NCI-H1105 (cell line): ENCODE data around the gene PDE4B.

Experiments
- DNase-seq: peaks from one replicate; lab custom pipeline; 2025; lab: John Stamatoyannopoulos, UW

Gene PDE4B

GRCh38 chr1:66286307-66286706 is 493.6 kb downstream of the PDE4B start:
- no peak for DNase-seq

- no peak for DNase-seq
These were observed 495.4 kb downstream of the PDE4B start for GRCh38 chr1:66288048-66288447.

- DNase-seq, result no peak
These were observed 498.3 kb downstream of the PDE4B start for GRCh38 chr1:66290761-66291530.

DNA sequence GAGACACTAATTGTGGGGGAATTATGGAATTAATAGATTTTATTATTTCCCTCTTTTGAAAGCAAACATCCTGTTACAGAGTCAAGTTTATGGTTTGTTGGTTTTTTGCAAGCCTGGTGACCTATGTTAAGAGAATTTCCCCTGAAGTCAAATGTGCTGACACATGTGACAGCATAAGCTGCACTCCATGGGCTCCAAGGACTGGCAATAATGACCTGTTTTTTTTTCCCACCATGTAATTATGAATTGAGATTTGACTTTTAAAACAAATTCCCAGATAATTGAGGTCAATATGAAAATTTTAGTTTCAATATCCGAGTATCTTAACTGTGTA is 498.8 kb downstream of the PDE4B start:
- no peak for DNase-seq

- no peak for DNase-seq
These were observed 499.6 kb downstream of the PDE4B start for GRCh38 chr1:66292305-66292704.

DNA sequence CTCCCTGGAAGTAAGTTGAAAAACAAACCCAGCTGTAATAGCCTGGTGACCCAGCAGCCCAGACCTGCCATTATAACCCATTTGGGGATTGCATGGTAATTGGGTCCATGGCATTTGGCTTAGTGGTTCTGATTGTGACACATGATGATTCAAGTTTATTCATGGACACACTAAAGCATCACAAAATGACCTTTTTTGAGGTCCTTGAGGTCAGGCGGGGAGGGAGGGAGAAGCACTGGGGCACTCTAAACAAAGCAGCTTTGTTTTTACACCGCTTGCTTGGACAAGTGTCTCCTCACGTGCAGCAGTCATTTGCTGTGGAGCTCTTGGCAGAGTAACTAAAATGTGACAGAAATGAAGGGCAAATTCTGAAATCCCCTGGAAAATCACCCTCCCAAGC is 500.2 kb downstream of the PDE4B start:
- no peak for DNase-seq

DNA sequence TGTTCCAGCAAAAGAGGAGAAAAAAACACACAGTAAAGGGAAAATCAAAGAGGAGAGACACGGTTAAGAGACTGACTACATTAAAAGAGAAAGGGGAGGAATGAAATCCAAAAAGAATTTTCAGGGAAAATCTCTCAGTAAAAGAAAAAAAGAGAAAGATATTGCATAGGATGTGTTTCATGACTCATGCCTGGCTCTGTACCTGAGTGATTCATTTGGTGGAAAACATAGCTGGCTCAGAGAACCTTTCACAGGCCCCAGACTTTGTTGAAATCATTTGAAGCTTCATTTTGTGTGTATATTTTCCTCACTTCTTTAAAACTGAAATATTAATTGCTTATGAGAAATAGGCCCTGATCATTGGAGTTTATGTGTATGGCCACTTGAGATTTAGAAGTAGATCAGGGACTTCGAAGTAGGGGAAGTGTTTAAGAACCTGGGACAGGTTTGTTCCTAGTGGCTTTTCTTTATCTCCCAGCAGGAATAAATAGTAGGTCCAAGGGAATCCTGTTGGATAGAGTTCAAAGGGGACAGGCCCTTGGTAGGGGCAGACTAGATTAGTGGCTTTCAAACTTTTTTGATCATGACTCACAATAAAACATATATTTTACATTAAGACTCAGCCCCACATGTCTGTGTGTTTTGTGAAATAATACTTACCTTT is 502.1 kb downstream of the PDE4B start:
- DNase-seq, result no peak

GRCh38 chr1:66295803-66296202 is 503.1 kb downstream of the PDE4B start:
- DNase-seq, result no peak

GRCh38 chr1:66296370-66296769 is 503.7 kb downstream of the PDE4B start:
- DNase-seq, result no peak

GRCh38 chr1:66296951-66297350 is 504.3 kb downstream of the PDE4B start:
- no peak for DNase-seq

DNA sequence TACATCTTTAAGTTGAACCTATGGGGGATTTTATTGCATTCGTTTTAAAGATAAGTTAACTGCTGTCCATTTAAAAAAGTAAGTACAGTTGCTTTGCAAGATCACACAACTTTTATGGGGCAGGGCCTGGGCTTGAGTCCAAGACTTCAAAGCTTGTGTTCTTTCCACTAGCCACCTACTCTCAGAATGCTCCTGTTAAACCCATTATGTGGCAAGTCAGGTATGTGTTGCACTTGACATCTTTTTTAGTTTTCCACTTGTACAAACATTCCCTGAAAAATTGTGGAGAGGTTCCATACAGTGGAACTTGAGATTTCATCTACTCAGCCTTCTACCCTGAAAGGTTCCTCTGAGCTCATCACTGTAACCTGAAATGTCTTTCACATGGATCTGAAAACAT is 505.8 kb downstream of the PDE4B start:
- no peak for DNase-seq

- no peak for DNase-seq
These were observed 507.7 kb downstream of the PDE4B start for GRCh38 chr1:66300280-66300971.

DNA sequence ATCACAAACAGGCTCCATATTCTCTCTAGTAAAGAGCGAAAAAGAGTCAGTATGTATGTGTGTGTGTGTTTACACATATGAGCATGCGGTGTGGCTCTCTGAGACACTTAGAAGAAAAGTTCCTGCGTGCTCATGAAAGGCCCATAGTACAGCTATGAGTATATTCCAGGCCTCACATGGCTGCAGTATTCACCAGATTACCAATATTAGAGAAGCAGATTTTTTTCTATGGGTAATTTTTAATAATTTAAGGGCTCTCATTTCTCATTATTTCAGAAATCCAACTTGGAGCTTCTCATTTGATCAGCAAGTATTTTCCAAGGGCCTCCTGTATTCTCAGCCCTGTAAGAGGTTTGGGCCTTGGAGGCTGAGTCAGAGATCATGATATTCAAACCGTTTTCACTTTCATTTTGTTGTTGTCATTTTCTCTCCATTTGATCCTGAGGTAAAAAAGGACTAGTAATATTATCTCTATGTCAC is 508.3 kb downstream of the PDE4B start:
- DNase-seq, result no peak

DNA sequence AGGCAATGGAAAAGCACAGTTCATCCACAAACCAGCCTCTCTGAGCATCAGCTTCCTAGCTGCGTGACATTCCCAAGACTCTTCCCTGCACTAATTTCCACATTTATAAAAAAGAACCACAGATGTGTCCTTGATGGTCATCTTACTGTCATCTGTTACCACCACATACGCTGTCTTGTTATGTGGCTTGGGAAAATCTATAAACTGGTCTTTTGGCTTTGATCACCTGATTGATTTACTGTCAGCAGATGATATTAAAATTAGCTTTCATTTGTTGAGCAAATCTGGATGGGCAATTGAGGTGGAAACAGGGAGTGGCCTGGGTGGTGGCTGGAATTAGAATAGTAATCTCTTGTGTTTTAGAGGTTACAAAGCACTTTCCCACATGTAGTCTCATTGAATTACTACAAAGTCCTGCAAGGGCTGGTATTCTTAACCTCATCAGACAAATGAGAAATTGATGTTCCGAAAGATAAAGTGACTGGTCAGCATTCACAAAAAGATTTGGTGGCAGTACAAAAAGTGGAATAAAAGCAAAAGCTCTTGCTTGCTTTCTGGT is 509.6 kb downstream of the PDE4B start:
- DNase-seq, result no peak

- DNase-seq, result no peak
These were observed 510.1 kb downstream of the PDE4B start for GRCh38 chr1:66302815-66303214.

GRCh38 chr1:66303646-66304045 is 511.0 kb downstream of the PDE4B start:
- DNase-seq, result no peak

- no peak for DNase-seq
These were observed 511.4 kb downstream of the PDE4B start for GRCh38 chr1:66304128-66304527.

GRCh38 chr1:66305927-66306326 is 513.2 kb downstream of the PDE4B start:
- DNase-seq, result no peak

DNA sequence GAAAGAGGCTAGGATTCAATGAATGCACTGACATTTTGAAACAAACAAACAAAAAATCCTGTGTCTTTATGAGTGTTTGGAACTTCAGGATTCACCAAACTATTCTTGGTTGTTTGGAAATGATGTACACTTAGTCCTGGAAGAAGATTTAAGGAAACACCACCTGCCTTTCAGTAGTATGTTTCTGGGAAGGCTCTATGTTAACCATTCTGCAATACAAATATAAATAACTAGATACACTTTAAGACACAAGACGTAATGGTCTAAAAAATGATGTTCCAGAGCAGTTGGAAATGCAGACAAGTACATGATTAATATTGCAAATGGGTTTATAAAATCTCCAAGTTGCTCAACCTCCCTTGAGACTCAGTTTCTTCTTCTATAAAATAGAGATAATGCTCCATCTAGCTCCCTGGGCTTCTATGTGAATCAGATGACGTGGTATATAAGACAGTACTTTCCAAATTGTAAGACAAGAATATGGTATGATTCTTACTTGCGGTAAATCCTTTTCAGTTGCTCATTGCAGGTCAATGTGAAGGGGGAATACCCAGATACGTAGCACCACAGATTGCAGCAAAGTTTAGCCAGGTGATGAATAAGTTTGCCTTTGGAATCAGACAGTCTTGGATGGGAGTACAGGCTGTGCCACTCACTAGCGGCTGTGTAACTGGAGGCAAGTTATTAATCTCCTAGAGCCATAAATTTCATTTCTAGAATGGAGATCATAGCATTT is 516.5 kb downstream of the PDE4B start:
- no peak for DNase-seq

GRCh38 chr1:66311092-66311491 is 518.4 kb downstream of the PDE4B start:
- DNase-seq, result no peak

GRCh38 chr1:66311628-66312027 is 518.9 kb downstream of the PDE4B start:
- no peak for DNase-seq
